IPS-18c (cell line): ENCODE measurements around the gene SYVN1.

ENCODE experiments used
- H3K4me3 ChIP-seq: 2 replicates; pipeline ENCODE4 v1.7.0; 2013; ENCODE audit warnings: low read depth, mild to moderate bottlenecking, low read length, moderate library complexity; ENCODE audit not compliant: insufficient read depth
- H3K9me3 ChIP-seq: one replicate; pipeline ENCODE4 v1.6.1; 2013; ENCODE audit warnings: mild to moderate bottlenecking, low read length, moderate library complexity; ENCODE audit not compliant: control insufficient read depth, insufficient read depth

Gene SYVN1

DNA sequence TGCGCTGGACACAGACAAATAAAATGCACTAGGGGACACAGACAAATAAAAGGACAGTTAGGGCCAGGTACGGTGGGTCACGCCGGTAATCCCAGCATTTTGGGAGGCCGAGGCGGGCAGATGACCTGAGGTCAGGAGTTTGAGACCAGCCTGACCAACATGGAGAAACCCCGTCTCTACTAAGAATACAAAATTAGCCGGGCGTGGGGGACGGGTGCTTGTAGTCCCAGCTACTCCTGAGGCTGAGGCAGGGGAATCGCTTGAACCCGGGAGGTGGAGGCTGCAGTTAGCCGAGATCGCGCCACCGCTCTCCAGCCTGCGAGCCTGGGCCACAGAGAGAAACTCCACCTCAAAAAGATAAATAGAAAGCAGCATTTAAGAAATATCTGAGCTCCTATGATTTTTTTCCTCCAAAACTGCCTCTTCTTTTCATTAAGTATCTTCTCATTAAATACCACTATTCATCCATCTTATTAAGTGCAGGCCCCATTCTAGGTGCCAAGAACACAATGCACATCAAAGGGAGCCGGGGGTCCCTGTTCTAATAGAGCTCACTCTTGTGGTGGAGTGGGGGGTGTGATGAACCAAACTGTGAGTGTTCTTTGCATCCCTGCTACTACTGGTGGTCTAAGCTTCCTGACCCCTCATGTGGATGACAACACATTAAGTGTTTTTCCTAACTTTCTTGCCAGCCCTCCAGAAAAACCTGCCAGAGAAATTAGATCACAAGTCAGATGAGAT is 16.1 kb downstream of the SYVN1 start:
- Histone ChIP-seq H3K4me3 (no peak overlapping the region), H3K9me3 (no peaks in the 10 kb centered on the region)

DNA sequence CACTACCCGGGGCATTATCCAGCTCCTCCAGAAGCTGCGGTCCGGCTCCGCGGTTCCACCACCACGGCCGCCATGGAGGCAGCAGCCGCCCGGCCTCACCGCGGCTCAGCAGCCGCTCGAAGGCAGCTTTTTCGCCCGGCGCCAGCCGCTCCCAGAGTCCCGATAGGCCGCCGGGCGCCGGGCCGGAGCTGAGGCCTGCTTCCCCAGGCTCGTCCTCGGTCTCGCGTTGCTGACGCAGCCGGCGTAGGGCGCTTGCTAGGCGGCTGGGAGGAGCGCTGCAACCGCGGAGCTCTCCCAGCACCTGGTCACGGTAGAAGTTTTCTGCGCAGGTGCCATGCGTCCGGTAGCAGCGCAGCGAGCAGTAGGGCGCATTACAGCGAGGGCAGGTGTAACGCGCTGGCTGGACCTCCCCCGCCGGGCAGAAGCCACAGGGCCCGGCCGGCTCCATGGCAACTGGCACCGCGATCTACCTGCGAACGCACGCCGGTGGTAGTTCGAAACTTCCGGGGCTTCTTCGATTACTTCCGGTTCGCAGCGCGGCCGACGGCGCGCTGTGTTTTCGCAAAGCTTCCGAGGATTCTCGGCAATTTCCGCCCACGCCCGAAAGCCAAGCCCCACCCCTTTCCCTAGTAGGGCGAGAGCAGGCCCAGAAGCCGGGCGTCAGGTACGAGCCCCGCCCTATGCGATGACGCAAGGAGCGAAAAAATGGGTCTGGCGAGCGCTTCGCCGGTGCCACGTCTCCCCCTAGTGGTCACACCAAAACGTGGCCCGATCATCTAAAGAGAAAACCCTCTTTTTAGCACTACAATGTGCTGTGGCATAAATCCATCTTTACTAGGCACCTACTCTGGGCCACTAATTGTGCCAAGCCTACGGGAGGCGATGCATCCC is 16.9 kb downstream of the SYVN1 start, which contains the start of gene ZNHIT2:
Gene ZNHIT2 (minus strand): TSS at position 496 of the 891 bp plus-strand sequence. CDS start 48 bp downstream, at position 448.
- peak within 1 kb of the TSS; percentile 96 for H3K4me3 ChIP-seq
- no peaks in the 10 kb centered on the region for H3K9me3 ChIP-seq

GRCh38 chr11:65116370-65117205 is 17.7 kb downstream of the SYVN1 start:
- Histone ChIP-seq H3K4me3 (peak overlapping the region; percentile 96), H3K9me3 (peaks cover 2% of the 10 kb centered on the region)

DNA sequence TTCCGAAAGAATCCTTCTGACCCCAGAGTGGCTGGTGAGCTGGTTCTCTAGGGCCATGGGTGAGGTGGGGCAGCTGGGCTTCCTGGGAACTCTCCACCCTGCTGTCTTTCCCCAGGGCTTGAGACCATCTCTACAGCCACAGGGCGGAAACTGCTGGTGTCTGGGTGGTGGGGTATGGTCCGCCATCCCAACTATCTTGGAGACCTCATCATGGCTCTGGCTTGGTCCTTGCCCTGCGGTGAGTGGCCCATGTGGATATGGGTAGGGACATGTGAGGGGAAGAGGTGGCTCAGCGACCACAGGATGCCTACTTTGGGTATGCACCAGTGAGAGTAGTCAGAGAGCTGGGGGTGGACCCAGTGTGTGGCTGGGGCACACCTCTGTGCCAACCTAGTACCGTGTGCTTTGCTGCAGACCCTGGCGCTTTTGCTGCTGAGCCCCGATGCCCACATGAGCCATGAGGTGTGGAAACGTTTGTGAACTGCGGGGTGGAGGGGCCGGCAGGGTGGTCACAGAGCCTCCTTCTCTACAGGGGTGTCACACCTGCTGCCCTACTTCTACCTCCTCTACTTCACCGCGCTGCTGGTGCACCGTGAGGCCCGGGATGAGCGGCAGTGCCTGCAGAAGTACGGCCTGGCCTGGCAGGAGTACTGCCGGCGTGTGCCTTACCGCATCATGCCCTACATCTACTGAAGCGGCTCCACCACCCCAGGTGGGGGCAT is 18.8 kb downstream of the SYVN1 start:
- H3K9me3 ChIP-seq = peaks cover 2% of the 10 kb centered on the region
- no peak overlapping the region for H3K4me3 ChIP-seq

DNA sequence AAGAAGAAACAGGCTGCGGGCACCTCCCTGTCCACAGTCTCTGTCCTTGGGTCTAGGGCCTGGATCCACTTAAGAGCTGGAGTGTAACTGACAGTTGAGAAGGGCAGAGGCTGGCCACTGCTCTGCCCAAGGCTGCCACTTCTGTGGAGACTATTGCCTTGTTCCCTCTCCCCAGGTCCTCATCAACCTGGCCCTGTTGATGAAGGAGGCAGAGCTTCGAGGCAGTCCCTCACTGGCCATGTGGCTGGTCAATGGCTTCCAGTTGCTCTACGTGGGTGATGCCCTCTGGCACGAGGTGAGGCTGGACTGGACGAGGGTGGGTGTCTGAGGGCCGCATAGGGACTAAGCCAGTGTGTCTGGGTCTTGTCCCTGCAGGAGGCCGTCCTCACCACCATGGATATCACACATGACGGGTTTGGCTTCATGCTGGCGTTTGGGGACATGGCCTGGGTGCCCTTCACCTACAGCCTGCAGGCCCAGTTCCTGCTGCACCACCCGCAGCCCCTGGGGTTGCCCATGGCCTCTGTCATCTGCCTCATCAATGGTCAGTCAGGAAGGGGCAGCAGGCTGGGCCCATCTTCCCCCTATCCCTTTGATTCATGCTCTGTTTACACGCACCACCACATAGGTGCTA is 19.7 kb downstream of the SYVN1 start:
- Histone ChIP-seq H3K4me3 (no peak overlapping the region), H3K9me3 (peaks cover 2% of the 10 kb centered on the region)

- Histone ChIP-seq H3K4me3 (no peak overlapping the region), H3K9me3 (peaks cover 2% of the 10 kb centered on the region)
Observed at GRCh38 chr11:65113839-65114238, 20.5 kb downstream of the SYVN1 start.

DNA sequence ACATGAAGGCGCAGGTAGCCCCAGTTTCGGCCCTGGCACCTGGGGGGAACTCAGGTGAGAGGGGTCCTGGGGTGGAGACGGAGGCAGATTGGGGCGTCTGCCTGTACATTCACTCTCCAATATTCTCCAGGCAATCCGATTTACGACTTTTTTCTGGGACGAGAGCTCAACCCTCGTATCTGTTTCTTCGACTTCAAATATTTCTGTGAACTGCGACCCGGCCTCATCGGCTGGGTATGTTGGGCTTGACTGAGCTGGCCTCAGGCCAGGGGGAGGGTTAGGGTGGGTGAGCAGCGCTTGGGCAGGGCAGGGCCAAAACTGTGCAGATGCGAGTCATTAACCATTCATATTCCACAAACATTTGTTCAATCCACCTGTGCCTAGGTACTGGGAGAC is 21.0 kb downstream of the SYVN1 start:
- Histone ChIP-seq H3K9me3 (peaks cover 3% of the 10 kb centered on the region), H3K4me3 (peak overlapping the region; percentile 83; the same call in 1 of the 2 replicates)

- Histone ChIP-seq H3K9me3 (peaks cover 5% of the 10 kb centered on the region), H3K4me3 (peak overlapping the region; percentile 83)
Observed at GRCh38 chr11:65112546-65113360, 21.6 kb downstream of the SYVN1 start.

DNA sequence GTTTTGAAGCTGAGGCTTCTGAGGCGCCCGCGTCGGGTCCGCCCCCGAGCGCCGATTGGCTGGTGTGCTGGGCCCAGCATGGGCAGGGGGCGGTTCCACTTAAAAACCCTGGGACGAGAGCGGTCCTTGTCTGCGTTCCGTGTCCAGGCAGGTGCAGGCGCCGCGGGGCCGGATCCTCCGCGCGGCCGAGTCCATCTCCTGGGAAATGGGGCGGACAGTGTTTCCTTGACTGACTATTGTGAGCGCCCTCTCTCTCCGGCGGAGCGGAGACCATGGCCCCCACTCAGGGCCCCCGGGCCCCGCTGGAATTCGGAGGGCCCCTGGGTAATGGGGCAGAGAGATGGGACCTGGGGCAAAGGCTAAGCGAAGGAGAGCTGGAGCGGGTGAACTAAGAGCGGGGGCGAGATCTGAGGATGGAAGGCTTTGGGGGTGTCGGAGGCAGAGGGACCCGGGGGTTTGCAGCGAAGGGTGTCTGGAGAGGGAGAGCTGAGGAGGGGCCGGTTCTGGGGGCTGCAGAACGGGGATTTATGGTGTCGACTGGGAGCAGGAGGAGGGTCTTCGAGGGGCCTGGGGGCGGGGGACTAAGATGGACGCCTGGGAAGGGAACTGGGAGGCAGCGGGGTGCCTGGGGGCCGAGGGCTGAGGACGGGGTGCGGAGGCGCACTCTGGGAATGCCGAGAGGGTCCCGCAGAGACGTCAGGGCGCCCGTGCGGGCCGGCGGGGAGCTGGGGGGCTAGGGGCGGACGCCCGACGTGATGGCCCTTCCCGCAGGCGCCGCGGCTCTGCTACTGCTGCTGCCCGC is 22.4 kb downstream of the SYVN1 start, which contains the start of gene TM7SF2:
Gene TM7SF2 (plus strand): TSS at position 129 of the 802 bp plus-strand sequence. CDS start 144 bp downstream, at position 273.
- peaks cover 5% of the 10 kb centered on the region for H3K9me3 ChIP-seq
- peak within 1 kb of the TSS; percentile 83 for H3K4me3 ChIP-seq

- peaks cover 5% of the 10 kb centered on the region for H3K9me3 ChIP-seq
- no peak overlapping the region; the same call in none of the 2 replicates for H3K4me3 ChIP-seq
Observed at GRCh38 chr11:65111159-65111743, 23.1 kb downstream of the SYVN1 start.

DNA sequence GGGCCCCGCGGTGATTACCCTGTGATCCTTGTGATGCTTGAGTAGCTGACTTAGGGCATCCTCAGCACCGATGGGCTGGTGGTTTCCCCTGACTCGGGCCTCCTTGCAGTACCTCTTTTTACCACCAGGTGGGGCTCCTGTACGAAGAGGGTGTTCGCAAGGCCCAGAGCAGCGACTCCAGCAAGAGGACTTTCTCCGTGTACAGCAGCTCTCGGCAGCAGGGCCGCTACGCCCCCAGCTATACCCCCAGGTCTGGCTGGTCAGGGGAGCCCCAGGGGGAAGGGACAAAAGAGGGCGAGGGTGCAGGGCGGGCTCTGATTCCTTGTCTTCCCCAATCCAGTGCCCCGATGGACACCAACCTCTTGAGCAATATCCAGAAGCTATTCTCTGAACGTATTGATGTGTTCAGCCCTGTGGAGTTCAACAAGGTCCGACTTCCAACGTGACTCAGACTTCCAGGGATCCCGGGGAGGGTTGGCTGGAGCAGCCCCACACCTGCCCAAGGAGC is 23.9 kb downstream of the SYVN1 start:
- peaks cover 5% of the 10 kb centered on the region for H3K9me3 ChIP-seq
- no peak overlapping the region for H3K4me3 ChIP-seq

DNA sequence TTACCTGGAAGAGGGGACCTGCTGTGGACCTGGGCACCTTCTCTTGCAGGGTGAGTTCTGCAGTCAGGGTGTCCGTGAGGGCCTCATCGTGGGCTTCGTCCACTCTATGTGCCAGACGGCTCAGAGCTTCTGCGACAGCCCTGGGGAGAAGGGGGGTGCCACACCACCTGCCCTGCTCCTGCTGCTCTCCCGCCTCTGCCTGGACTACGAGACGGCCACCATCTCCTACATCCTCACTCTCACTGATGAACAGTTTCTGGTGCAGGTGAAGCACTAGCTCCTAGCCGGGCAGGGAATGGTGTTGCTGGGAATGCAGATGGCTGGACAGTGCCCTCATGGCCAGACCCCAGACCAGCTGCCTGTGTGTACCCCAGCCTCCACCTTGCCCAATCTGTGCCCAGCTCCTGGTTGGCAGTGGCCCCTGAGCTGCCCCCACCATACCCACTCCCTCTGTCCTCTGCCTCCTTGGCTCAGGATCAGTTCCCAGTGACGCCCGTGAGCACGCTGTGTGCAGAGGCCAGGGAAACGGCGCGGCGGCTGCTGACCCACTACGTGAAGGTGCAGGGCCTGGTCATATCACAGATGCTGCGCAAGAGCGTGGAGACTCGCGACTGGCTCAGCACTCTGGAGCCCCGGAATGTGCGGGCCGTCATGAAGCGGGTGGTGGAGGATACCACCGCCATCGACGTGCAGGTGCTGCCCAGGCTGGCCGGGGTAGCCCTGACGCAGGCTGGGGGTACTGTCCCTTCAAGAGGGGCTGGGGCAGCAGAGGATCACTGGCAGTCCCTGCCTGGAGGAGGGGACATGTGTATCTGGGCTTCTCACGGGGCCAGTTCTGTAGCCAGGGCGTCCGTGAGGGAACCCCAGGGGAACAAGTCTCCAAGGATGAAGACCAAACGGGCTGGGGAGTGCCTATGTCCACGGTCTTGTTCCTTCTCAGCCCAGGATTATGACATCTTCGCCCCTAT is 24.8 kb downstream of the SYVN1 start:
- Histone ChIP-seq H3K9me3 (peaks cover 5% of the 10 kb centered on the region), H3K4me3 (no peak overlapping the region)

- Histone ChIP-seq H3K9me3 (peaks cover 5% of the 10 kb centered on the region), H3K4me3 (no peak overlapping the region)
Observed at GRCh38 chr11:65108469-65109123, 25.7 kb downstream of the SYVN1 start.
